B cell (primary cell): ENCODE measurements around the gene CD14. TPM values are rescaled to one million over a fixed set of nuclear protein-coding genes. Genes with fewer than 3 reads are reported as not detected.

ENCODE experiments used
- ATAC-seq: fragments of 200-7000 bp; cut with Tn5 transposase; one replicate; pipeline ENCODE4 v1.10.0; 2021; ENCODE audit warnings: low read depth, mild to moderate bottlenecking, moderate number of reproducible peaks, moderate library complexity
- CTCF ChIA-PET: fragments of 350-600 bp; sonication (Branson Sonifier 250); formaldehyde crosslinking; loops from one replicate; lab custom pipeline; 2021; ENCODE audit warnings: antibody characterized with exemption, inconsistent platforms; lab: Charles Lee
- POLR2A ChIA-PET: fragments of 350-600 bp; sonication (Branson Sonifier 250); formaldehyde crosslinking; loops from one replicate; lab custom pipeline; 2021; ENCODE audit warnings: antibody characterized with exemption; lab: Charles Lee
- DNase-seq: peaks from one replicate; pipeline ENCODE4 v3.0.0; 2013
- H2AFZ ChIP-seq: 2 replicates; pipeline ENCODE4 v1.6.1; 2012; ENCODE audit warnings: mild to moderate bottlenecking, low read depth, low read length; ENCODE audit not compliant: insufficient read depth, poor library complexity, severe bottlenecking
- H3K27ac ChIP-seq, 2 donors: 1 replicate in 1 of 2; 2 replicates in 1 of 2; pipeline ENCODE4 v1.5.1; 2012 to 2013; ENCODE audit warnings: low read length in 2 of 2, mild to moderate bottlenecking in 2 of 2, moderate library complexity in 1 of 2
- H3K27me3 ChIP-seq, 4 experiments: fragments of 200-600 bp in 1 of 4; sonication (generic) in 1 of 4; replicated peaks in 1 of 4; 1 replicate in 2 of 4; 2 replicates in 2 of 4; pipeline versions ENCODE4 v1.6.1 to v1.7.0; 2013 to 2016; ENCODE audit warnings: low read length in 3 of 4, mild to moderate bottlenecking in 2 of 4, mixed read lengths in 1 of 4, moderate library complexity in 1 of 4; ENCODE audit not compliant: insufficient read depth in 4 of 4, control insufficient read depth in 3 of 4; ENCODE audit errors: control extremely low read depth in 1 of 4
- H3K36me3 ChIP-seq, 2 experiments: replicated peaks in 1 of 2; 1 replicate in 1 of 2; 2 replicates in 1 of 2; pipeline versions ENCODE4 v1.6.1 to v1.7.1; 2013; ENCODE audit warnings: low read length in 1 of 2; ENCODE audit not compliant: insufficient read depth in 2 of 2, control insufficient read depth in 1 of 2; ENCODE audit errors: control extremely low read depth in 1 of 2, extremely low read depth in 1 of 2
- H3K4me1 ChIP-seq, 2 donors: fragments of 200-600 bp in 1 of 2; sonication (generic) in 1 of 2; 1 replicate in 1 of 2; 2 replicates in 1 of 2; pipeline versions ENCODE4 v1.5.1 to v1.6.1; 2013 to 2017; ENCODE audit warnings: low read length in 2 of 2; ENCODE audit not compliant: control insufficient read depth in 2 of 2, insufficient read depth in 2 of 2
- H3K4me2 ChIP-seq: replicated peaks from 2 replicates; pipeline ENCODE3; 2012; ENCODE audit warnings: mild to moderate bottlenecking, low read depth, low read length; ENCODE audit not compliant: poor library complexity, severe bottlenecking
- H3K4me3 ChIP-seq, 5 experiments: fragments of 200-600 bp in 1 of 5; sonication (generic) in 1 of 5; 1 replicate in 3 of 5; 2 replicates in 2 of 5; pipeline versions ENCODE4 v1.5.1 to v1.7.0; 2011 to 2016; ENCODE audit warnings: low read length in 4 of 5, mild to moderate bottlenecking in 4 of 5, low read depth in 2 of 5, control low read depth in 1 of 5, moderate library complexity in 1 of 5; ENCODE audit not compliant: insufficient read depth in 1 of 5; ENCODE audit errors: control extremely low read depth in 1 of 5, extremely low read depth in 1 of 5
- H3K79me2 ChIP-seq: fragments of 200-600 bp; sonication (generic); one replicate; pipeline ENCODE4 v1.6.0; 2016; ENCODE audit warnings: low read length; ENCODE audit not compliant: control insufficient read depth, insufficient read depth
- H3K9ac ChIP-seq: fragments of 200-600 bp; sonication (generic); 2 replicates; pipeline ENCODE4 v1.6.1; 2017; ENCODE audit warnings: mild to moderate bottlenecking, low read length, moderate library complexity
- H3K9me3 ChIP-seq, 3 donors: one replicate each; pipeline versions ENCODE4 v1.6.1 to v1.7.1; 2013; ENCODE audit warnings: low read length in 2 of 3; ENCODE audit not compliant: control insufficient read depth in 2 of 3, insufficient read depth in 1 of 3; ENCODE audit errors: control extremely low read depth in 1 of 3
- H4K20me1 ChIP-seq: 2 replicates; pipeline ENCODE4 v1.6.0; 2012; ENCODE audit warnings: mild to moderate bottlenecking, low read length; ENCODE audit not compliant: insufficient read depth, control insufficient read depth, poor library complexity, severe bottlenecking
- H3K27ac Mint-ChIP-seq: one replicate; pipeline ENCODE4 v1.8.0; 2021; ENCODE audit warnings: mixed read lengths
- H3K27me3 Mint-ChIP-seq: one replicate; pipeline ENCODE4 v1.8.0; 2021; ENCODE audit warnings: mixed read lengths
- H3K4me1 Mint-ChIP-seq: one replicate; pipeline ENCODE4 v1.8.0; 2021; ENCODE audit warnings: mixed read lengths
- H3K4me3 Mint-ChIP-seq: one replicate; pipeline ENCODE4 v1.8.0; 2021; ENCODE audit warnings: mixed read lengths
- H3K9me3 Mint-ChIP-seq: one replicate; pipeline ENCODE4 v1.8.0; 2022; ENCODE audit warnings: mixed read lengths; ENCODE audit not compliant: insufficient read depth
- EZH2 ChIP-seq: IDR thresholded peaks from 2 replicates; pipeline ENCODE4 v1.6.1; 2012; ENCODE audit warnings: borderline replicate concordance, low read depth, mild to moderate bottlenecking, moderate library complexity, low read length; ENCODE audit not compliant: insufficient read depth, poor library complexity, severe bottlenecking
- WGBS: methylation state at CpG from one replicate; pipeline ENCODE4 v1.1.5; 2013; ENCODE audit warnings: missing lambda C conversion rate; ENCODE audit not compliant: insufficient coverage; 5-methylcytosine and 5-hydroxymethylcytosine counted together
- intact Hi-C: fragments of 100-400 bp; cut with micrococcal nuclease; formaldehyde crosslinking; loops from one replicate; pipeline ENCODE4 v1.10.0; 2022
- polyA plus RNA-seq: library from polyadenylated mRNA; depleted of rRNA; stranded (reverse); fragments of >200 nt; gene quantifications from 2 replicates; pipeline ENCODE4 v1.2.3, GENCODE V29; 2012
- total RNA-seq, 2 donors: library from RNA; stranded (reverse); fragments of 120-200 nt in 1 of 2; gene quantifications; 1 replicate in 1 of 2; 2 replicates in 1 of 2; pipeline versions ENCODE4 v1.2.3 to v1.2.4, GENCODE V29; 2013 to 2022
- TF ChIP-seq, protein P1 (sequence below): fragments of 200-600 bp; IDR thresholded peaks from one replicate; pipeline ENCODE4 v1.8.0; 2022; ENCODE audit warnings: antibody characterized with exemption, mild to moderate bottlenecking

Gene CD14
- total and polyA plus RNA-seq, 2 donors (not counting 1 experiment from before 2014, with no cell fraction given): 1.8 to 11.4 TPM

DNA sequence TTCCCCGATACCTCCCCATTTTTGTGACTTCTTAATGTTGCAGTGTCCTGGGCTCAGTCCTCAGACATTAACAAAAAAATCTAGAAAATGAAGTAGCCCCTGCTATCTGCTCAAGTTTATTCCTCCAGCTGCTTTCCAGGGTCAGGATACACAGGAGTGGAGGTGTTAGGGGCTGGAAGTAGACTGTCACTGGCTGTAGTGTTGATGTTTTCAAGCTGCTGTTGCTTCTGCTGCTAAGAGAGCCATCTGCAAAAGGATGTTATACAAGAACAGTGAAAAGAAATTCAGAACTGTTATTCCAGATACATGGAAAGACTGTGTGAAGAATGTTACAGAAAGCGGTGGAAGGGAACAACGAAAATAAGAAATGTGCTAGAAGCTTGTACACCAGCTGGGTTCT is 10.7 kb downstream of the CD14 start:
- Histone ChIP-seq H3K4me2 (no peak overlapping the region), H3K36me3 (no peaks in the 10 kb centered on the region), H3K9ac (no peak overlapping the region), H3K79me2 (no peaks in the 10 kb centered on the region), H4K20me1 (no peaks in the 10 kb centered on the region), H3K27me3 (peaks cover 0 to 4% (median 0%) of the 10 kb centered on the region in 4 experiments), H2AFZ (no peak overlapping the region), H3K4me3 (no peak overlapping the region), H3K4me1 (no peaks in the 10 kb centered on the region), H3K9me3 (peaks cover 0 to 3% (median 0%) of the 10 kb centered on the region in 3 donors), H3K27ac (no peak overlapping the region)
- DNase-seq (no peak), ATAC-seq (no peak)
- WGBS: 97% methylated on average over 3 of the region's 3 CpGs
- Mint-ChIP-seq H3K4me3 (no peak overlapping the region), H3K27me3 (peaks cover 31% of the 10 kb centered on the region), H3K27ac (no peak overlapping the region), H3K9me3 (peaks cover 3% of the 10 kb centered on the region), H3K4me1 (no peaks in the 10 kb centered on the region)
- CTCF ChIA-PET: no interaction called here
- POLR2A ChIA-PET: interaction anchor here (0.6 kb wide), 1 partner anchor 12 kb away, joined by 9 read pairs; no protein-coding TSS in a partner anchor
- TF ChIP-seq, protein P1, sequence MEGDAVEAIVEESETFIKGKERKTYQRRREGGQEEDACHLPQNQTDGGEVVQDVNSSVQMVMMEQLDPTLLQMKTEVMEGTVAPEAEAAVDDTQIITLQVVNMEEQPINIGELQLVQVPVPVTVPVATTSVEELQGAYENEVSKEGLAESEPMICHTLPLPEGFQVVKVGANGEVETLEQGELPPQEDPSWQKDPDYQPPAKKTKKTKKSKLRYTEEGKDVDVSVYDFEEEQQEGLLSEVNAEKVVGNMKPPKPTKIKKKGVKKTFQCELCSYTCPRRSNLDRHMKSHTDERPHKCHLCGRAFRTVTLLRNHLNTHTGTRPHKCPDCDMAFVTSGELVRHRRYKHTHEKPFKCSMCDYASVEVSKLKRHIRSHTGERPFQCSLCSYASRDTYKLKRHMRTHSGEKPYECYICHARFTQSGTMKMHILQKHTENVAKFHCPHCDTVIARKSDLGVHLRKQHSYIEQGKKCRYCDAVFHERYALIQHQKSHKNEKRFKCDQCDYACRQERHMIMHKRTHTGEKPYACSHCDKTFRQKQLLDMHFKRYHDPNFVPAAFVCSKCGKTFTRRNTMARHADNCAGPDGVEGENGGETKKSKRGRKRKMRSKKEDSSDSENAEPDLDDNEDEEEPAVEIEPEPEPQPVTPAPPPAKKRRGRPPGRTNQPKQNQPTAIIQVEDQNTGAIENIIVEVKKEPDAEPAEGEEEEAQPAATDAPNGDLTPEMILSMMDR: no peak
- TF ChIP-seq EZH2: no peak
- intact Hi-C loops: no loop called here

DNA sequence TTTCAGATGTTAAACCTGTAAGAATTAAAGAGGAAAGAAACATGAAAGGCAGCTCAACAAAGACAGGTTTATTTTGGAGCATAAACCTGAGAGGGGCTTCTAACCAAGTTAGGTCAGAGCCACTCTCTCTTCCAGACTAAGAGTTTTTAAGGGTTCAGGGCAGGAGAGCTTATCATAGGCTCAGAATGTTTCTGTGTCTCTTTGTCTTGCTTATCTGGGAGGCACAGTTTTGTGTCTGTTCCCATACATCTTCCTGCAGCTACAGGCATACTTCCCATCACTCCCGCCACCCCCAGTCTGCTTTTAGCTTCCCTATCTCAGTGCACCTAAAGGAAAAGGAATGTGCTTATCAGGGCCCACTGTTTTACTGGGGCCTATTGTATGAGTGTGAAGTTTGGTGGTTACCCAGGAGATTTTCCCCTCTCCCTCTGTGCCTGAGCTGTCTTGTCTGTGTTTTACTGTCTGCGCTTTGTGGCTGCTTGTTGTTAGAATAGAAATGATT is 21.9 kb downstream of the CD14 start:
- Histone ChIP-seq H2AFZ (no peak overlapping the region), H3K9me3 (no peaks in the 10 kb centered on the region), H4K20me1 (no peaks in the 10 kb centered on the region), H3K4me2 (no peak overlapping the region), H3K27me3 (no peaks in the 10 kb centered on the region), H3K79me2 (no peaks in the 10 kb centered on the region), H3K27ac (no peak overlapping the region), H3K36me3 (no peaks in the 10 kb centered on the region), H3K9ac (no peak overlapping the region), H3K4me3 (no peak overlapping the region), H3K4me1 (peaks cover 13 to 15% of the 10 kb centered on the region in 2 donors)
- Mint-ChIP-seq H3K27me3 (peaks cover 3% of the 10 kb centered on the region), H3K9me3 (no peaks in the 10 kb centered on the region), H3K4me3 (no peak overlapping the region), H3K4me1 (peaks cover 16% of the 10 kb centered on the region), H3K27ac (no peak overlapping the region)
- no CpG with 5 or more reads among the region's 2 CpGs for WGBS
- TF ChIP-seq, protein P1: no peak
- TF ChIP-seq EZH2: no peak
- no peak for DNase-seq
- POLR2A ChIA-PET: interaction anchor here (1.4 kb wide), 1 partner anchor 210 kb away, joined by 5 read pairs; no protein-coding TSS in a partner anchor
- CTCF ChIA-PET: interaction anchor here (0.6 kb wide), 1 partner anchor 23 kb away, joined by 4 read pairs; no protein-coding TSS in a partner anchor
- intact Hi-C loops: no loop called here
- ATAC-seq: no peak
